ENCODE data around the gene GUCY1A2. TPM values are rescaled to one million over a fixed set of nuclear protein-coding genes. Genes with fewer than 3 reads are reported as not detected.

Gene GUCY1A2
- total RNA-seq, 1 experiment from 2014 or later, result 5.4 TPM

DNA sequence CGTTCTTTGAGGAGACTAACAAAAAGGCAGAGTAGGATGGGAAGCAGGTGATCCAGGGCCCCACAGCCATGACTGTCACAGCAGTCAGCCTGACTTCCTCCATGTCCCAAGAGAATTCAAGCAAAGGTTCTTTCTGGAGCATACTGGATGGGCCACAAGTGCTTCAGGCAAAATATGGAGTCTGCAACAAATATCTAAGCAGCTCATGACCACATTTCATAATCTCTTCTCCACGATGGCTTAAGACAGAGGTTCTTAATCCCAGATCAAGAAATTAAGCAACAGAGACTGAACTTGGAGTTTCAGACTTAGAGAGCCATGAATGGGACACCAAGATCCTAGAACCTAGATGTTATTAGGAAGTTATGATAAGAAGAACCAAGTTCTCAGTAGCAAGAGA lies 31.6 kb downstream of the GUCY1A2 start:
- intact Hi-C loops (cut with micrococcal nuclease; ENCODE audit: unreplicated experiment), result no loop called here
- CTCF ChIA-PET, result no interaction called here

DNA sequence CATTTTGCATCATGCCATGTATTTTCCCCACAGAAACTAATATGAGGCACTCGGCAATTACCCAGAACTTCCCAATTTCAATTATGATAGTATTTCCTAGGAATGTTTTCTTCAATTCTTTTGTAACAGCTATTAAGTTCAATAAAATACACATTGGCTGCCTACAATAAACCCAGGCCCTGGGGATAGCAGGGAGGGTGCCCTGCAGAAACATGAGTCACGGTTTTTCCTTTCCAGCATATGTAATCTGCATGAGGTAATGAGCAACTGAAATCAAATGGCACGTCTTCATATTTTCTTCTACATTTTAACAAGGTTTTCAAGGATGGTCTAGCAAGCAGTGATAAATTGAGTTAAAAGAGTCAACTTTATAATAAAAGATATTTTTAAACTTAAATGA lies 32.0 kb downstream of the GUCY1A2 start:
- Histone ChIP-seq H3K36me3 (ENCODE audit: insufficient read depth, low read length, poor library complexity, severe bottlenecking) (no peaks in the 10 kb centered on the region), H3K9me3 (ENCODE audit: low read depth, low read length, poor library complexity, severe bottlenecking) (no peaks in the 10 kb centered on the region), H3K4me3 (ENCODE audit: low read depth, low read length, poor library complexity, severe bottlenecking) (no peak overlapping the region), H3K27me3 (replicated peaks; ENCODE audit: insufficient read depth, low read depth, low read length, poor library complexity) (no peaks in the 10 kb centered on the region), H3K4me1 (ENCODE audit: insufficient read depth, low read length, poor library complexity, severe bottlenecking) (peaks cover 53% of the 10 kb centered on the region), H3K27ac (ENCODE audit: low read depth, low read length, poor library complexity, severe bottlenecking) (no peak overlapping the region)
- peak; percentile 85 for DNase-seq (ENCODE audit: low spot score)
- TF ChIP-seq, protein P1, sequence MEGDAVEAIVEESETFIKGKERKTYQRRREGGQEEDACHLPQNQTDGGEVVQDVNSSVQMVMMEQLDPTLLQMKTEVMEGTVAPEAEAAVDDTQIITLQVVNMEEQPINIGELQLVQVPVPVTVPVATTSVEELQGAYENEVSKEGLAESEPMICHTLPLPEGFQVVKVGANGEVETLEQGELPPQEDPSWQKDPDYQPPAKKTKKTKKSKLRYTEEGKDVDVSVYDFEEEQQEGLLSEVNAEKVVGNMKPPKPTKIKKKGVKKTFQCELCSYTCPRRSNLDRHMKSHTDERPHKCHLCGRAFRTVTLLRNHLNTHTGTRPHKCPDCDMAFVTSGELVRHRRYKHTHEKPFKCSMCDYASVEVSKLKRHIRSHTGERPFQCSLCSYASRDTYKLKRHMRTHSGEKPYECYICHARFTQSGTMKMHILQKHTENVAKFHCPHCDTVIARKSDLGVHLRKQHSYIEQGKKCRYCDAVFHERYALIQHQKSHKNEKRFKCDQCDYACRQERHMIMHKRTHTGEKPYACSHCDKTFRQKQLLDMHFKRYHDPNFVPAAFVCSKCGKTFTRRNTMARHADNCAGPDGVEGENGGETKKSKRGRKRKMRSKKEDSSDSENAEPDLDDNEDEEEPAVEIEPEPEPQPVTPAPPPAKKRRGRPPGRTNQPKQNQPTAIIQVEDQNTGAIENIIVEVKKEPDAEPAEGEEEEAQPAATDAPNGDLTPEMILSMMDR (conservative IDR thresholded peaks at IDR 0.05; ENCODE audit: low read depth, low read length), result no peak
- no peak for TF ChIP-seq EZH2 (IDR thresholded peaks at IDR 0.05; ENCODE audit: borderline replicate concordance, low read depth, low read length, poor library complexity, severe bottlenecking)
- intact Hi-C loops (cut with micrococcal nuclease; ENCODE audit: unreplicated experiment), result no loop called here
- CTCF ChIA-PET, result no interaction called here
- no TSS peak for BruUV-seq (replicated peaks)
- POLR2A ChIA-PET (ENCODE audit: low non-redundant PET), result no interaction called here

More for the DNA sequence above, 31.6 kb downstream of the GUCY1A2 start:
- no peaks in the 10 kb centered on the region for H3K36me3 ChIP-seq (ENCODE audit: insufficient read depth, low read length, poor library complexity, severe bottlenecking)
- POLR2A ChIA-PET (ENCODE audit: low non-redundant PET), result no interaction called here
- H3K27me3 ChIP-seq (replicated peaks; ENCODE audit: insufficient read depth, low read depth, low read length, poor library complexity), result no peaks in the 10 kb centered on the region
- no peaks in the 10 kb centered on the region for H3K9me3 ChIP-seq (ENCODE audit: low read depth, low read length, poor library complexity, severe bottlenecking)
- no peak overlapping the region for H3K27ac ChIP-seq (ENCODE audit: low read depth, low read length, poor library complexity, severe bottlenecking)
- no TSS peak for BruUV-seq (replicated peaks)
- no peak overlapping the region for H3K4me3 ChIP-seq (ENCODE audit: low read depth, low read length, poor library complexity, severe bottlenecking)
- TF ChIP-seq, protein P1 (conservative IDR thresholded peaks at IDR 0.05; ENCODE audit: low read depth, low read length), result no peak
- no peak for TF ChIP-seq EZH2 (IDR thresholded peaks at IDR 0.05; ENCODE audit: borderline replicate concordance, low read depth, low read length, poor library complexity, severe bottlenecking)
- peaks cover 53% of the 10 kb centered on the region for H3K4me1 ChIP-seq (ENCODE audit: insufficient read depth, low read length, poor library complexity, severe bottlenecking)
- peak; percentile 58 for DNase-seq (ENCODE audit: low spot score)

DNA sequence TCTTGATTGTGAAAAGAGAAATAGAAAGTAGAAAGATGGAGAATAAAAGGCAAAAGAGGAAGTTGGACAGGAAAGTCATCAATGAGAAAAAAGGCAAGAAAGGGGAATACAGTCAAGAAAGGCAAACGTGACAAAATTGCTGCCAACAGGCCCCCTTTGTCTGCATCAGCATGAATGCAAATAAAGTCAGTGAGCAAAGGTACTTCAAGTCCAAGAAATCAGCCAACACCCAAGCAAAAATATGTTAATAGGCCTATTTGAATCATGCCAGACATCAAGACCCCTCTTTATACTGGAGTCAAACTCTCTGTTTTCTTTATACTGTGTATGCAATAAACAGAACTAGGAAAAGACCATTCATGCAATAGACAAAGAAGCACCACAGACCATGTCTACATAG lies 34.3 kb downstream of the GUCY1A2 start:
- TF ChIP-seq, protein P1 (conservative IDR thresholded peaks at IDR 0.05; ENCODE audit: low read depth, low read length), result no peak
- no peak for TF ChIP-seq EZH2 (IDR thresholded peaks at IDR 0.05; ENCODE audit: borderline replicate concordance, low read depth, low read length, poor library complexity, severe bottlenecking)
- Histone ChIP-seq H3K4me1 (ENCODE audit: insufficient read depth, low read length, poor library complexity, severe bottlenecking) (peaks cover 38% of the 10 kb centered on the region), H3K27me3 (replicated peaks; ENCODE audit: insufficient read depth, low read depth, low read length, poor library complexity) (no peaks in the 10 kb centered on the region), H3K27ac (ENCODE audit: low read depth, low read length, poor library complexity, severe bottlenecking) (no peak overlapping the region), H3K36me3 (ENCODE audit: insufficient read depth, low read length, poor library complexity, severe bottlenecking) (no peaks in the 10 kb centered on the region), H3K9me3 (ENCODE audit: low read depth, low read length, poor library complexity, severe bottlenecking) (no peaks in the 10 kb centered on the region), H3K4me3 (ENCODE audit: low read depth, low read length, poor library complexity, severe bottlenecking) (no peak overlapping the region)
- intact Hi-C loops (cut with micrococcal nuclease; ENCODE audit: unreplicated experiment), result no loop called here
- DNase-seq (ENCODE audit: low spot score), result no peak
- POLR2A ChIA-PET (ENCODE audit: low non-redundant PET), result no interaction called here
- BruUV-seq (replicated peaks), result no TSS peak
- CTCF ChIA-PET, result no interaction called here
